GM19397 (cell line): ENCODE measurements around the gene GCAT.
A peak's percentile ranks its signal among the peaks of the same experiment; 100 is the strongest.

Source experiments
- ATAC-seq: cut with Tn5 transposase; IDR thresholded peaks from one replicate; pipeline ENCODE4 v1.9.1; 2021; ENCODE audit warnings: mild to moderate bottlenecking, moderate library complexity; ENCODE audit not compliant: unreplicated experiment

GCAT gene

DNA sequence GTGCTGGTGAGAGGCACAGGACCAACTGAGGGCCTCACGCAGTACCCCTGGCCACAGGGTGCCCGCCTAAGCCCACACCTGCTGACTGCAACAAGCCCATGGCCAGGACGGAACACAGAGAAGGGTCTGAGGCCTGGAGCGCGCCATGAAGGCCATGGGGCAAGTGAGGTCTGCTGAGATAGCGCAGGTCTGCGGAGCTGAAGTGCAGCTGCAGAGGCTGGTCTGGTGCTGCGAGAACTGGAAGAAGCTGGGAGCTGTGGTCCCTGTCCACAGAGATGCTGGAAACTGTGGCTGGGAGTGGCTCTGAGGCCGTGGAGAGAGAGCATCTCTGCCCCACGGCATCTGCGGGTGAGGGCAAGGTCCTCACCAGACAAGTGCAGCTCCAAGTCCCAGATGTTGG is 23.7 kb downstream of the GCAT start:
- ATAC-seq, result no peak

DNA sequence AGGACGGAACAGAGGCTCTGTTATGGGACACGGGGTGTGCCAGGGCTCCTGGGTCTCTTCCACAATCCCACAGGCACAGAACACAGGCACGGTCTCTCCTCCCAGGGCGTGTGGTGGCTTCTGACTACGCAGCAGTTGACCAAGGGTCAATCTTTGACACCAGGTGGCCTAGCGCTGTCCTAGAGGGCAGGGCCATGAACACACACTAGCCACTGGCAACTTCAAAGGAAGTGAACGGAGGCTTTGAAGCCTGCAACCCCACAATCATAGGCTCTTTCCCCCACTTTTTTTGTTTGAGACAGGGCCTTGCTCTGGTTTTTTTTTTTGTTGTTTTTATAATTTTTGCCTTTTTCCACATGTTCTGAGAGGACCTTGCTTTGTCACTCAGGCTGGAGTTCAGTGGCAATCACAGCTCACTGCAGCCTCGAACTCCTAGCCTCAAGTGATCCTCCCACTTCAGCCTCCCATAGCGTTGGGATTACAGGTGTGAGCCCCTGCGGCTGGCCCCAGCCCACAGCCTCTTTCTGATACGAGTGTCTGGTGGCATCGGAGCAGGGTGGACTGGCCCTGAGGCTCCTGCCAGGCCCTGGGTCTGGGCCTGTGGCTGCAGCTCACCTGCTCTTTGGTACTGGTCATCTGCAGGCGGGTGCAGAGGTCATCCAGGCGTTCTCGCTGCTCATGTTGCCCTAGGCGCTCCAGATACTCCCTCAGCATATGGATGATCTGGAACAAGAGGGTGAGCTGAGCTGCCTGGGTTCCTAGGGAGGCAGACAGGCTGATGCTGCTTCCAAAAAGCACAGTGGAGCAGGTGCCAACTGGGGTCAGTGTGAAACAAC is 24.5 kb downstream of the GCAT start:
- ATAC-seq, result no peak

DNA sequence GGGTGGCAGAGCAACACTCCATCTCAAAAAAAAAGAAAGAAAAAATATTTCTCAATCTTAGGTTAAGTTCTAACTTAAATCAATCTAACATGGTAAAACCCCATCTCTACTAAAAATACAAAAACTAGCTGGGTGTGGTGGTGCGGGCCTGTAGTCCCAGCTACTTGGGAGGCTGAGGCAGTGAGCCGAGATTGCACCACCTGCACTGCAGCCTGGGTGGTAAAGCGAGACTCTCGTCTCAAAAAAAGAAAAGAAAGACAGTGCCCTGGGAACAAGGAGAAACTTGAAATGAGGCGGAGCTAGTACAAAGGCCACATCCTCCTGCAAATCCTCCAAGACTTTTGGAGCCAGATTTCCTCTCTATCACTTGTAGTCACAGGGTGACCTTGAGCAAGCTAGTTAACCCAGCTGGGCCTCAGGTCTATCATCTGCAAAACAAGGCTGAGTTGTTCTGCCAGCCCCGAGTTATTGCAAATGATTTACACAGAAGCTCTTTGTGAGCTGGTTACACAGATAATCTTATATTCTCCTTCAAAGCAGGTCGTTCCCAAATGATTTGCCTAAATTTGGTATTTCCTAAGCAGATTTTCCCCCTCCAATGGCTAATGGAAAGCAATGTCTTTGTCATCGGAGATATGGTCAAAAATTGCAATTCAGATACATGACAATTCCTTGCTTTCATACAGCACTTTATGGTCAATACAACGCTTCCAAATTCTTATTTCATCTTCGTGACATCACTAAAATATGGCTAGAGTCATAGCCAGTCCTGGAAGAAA is 34.5 kb downstream of the GCAT start:
- no peak for ATAC-seq

DNA sequence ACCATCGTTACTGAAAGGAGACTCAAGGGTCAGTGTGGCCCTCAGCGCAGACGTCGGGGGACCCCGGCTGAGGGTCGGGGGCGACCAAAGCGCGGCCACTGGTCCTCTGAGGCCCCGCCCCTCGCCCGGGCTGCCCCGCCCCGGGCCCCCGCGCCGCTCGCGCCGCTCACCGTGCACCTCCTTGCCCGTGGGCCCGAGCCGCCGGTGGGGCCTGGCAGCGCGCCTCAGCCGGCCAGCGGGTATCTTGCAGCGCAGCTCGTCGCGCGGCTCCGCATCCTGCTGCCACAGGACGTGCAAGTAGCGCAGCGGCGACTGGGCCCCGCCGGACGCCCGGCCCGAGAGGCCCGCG is 36.0 kb downstream of the GCAT start:
- peak; percentile 51 for ATAC-seq

DNA sequence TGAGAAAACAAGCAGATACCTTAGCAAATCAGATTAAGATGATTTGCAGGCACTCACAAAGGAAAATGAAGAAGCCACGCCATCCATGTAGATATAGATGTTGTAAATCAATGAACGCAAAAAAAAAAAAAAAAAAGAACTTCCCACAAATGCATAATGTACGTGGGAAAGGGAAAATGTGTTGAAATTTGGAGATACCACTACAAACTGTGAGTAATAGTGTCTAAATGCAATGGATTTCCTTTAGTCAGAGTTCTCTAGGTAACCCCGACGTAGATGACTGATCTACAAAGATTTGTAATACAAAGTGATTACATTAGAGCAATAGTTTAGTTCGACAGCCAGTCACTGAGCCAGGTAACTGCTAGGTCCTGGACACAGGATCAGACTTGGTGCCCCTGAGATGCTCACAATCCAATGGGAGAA is 37.2 kb downstream of the GCAT start:
- ATAC-seq, result no peak

DNA sequence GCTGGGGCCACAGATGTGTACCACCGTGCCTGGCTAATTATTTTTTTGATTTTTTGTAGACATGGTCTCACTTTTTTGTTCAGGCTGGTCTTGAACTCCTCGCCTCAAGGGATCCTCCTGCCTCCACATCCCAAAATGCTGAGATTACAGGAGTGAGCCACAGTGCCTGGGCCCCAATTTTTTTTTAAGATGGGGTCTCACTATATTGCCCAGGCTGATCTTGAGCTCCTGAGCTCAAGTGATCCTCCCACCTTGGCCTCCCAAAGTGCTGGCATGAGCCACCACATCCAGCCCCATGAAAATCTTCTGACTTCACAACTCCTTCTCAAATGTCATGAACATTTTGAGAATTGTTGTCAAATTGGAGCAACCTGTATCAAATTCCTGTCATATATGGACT is 38.7 kb downstream of the GCAT start:
- ATAC-seq, result no peak

DNA sequence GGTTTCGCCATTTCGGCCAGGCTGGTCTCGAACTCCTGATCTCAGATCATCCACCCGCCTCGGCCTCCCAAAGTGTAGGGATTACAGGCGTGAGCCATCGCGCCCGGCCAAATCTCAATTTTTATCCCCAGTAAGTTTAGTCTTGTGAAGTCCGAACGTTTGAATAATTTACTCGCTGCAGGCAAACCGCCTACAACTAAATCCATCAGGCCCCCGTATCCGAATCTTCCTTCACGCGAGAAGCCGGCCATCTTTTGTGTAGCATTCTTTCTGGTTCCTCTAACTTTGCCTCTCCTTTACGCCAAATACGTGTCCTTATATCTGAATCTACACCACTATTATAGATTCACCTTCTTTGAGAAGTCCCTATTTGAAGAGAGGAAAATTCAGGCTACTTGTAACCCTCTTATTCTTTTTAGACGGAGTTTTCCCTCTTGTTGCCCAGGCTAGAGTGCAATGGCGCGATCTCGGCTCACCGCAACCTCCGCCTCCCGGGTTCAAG is 40.9 kb downstream of the GCAT start:
- ATAC-seq, result no peak

DNA sequence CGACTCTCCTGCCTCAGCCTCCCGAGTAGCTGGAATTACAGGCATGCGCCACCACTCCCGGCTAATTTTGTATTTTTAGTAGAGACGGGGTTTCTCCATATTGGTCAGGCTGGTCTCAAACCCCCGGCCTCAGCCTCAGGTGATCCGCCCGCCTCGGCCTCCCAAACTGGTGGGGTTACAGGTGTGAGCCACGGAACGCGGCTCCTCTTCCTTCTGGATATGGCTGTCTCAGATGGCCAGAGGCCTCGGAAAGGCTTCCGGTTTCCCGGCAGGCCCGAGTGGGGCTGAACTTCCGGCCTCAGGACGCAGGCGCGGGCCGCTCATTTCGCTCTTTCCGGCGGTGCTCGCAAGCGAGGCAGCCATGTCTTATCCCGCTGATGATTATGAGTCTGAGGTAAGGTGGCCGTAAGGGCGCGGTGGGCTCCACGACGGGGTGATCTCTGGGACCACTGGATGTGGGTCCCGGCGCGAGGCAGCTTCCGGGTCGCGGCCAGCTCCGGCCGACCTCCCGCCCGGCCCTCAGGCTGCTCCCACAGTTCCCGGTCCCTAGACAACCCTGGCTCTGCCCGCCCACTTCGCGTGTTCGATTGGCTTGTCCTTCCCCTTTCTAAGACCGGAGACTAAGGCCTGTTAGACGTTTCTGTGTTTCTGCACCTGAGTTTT is 41.5 kb downstream of the GCAT start, which contains the start of gene EIF3L:
EIF3L (plus strand) TSS at position 331 of the 663 bp plus-strand sequence; CDS start at position 362, 31 bp downstream.
- ATAC-seq, result peak; percentile 58

DNA sequence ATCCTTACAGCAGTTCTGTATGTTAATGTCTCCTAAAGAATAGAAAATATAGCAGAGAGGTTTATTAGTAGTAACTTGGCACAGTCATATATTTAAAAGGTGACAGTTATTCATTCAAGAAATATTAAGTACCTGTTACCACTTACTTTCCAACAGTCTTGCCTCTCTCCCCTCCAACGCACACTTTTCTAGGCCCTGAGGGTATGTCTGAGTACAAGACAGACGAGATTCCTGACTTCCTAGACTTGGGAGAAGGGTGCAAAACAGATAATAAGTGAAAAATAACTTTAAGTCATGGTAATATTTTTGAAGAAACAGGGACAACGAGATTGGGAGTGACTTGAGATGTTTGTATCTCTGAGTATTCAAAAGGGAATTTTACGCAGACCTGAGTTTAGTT is 43.1 kb downstream of the GCAT start:
- ATAC-seq, result no peak

DNA sequence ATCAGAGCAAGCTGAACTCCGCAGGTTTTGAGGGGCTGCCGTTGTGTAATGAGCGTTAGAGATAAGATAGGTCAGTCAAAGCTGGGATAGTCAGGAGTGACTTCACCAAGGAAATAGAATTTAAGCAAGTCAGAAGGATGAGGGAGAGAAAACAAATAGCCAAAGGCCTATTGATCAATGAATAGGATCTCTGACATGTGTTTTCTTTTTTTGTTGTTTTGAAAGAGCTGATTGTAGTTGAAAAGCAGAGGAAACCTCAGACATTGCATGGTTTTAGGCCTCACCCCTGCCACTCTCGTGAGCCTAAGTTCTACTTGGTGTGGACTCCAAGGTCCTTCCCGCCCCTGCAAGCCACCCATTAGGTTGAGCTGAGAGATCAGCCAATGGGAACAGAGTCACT is 44.7 kb downstream of the GCAT start:
- no peak for ATAC-seq

DNA sequence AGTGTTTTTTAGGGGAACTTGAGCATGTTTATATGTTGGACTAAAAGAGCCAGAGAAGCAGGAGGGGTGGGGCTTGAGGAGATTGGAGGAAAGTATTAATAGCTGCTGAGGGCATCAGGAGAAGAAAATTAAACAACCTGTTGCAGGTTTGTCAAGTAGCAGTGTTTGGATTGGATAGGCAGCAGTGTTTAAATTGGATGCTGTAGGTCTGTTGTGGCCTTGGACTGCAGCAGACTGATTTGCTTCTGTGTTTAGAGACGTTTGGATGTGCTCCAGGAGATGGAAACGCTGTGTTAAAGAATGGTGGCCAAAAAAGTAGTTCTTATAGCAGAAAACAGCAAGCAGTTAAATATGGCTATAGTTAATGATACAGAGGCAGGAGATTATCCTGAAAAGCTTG is 47.2 kb downstream of the GCAT start:
- no peak for ATAC-seq

DNA sequence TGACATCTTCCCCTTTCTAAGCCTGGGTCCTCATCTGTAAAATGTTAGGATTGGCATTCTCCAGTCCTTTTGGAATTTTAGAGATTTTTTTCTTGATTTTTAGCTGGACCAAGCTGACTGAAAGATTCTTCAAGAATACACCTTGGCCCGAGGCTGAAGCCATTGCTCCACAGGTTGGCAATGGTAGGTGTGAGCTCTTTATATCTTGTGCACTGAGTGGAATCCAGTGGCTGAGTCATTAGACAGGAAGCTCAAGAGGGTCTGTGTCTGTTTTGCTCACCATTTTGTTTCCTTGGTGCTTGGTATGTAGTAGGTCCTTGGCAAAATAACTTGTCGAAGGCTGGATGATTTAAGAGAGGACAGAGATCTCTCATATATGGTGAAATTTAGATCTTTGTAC is 47.7 kb downstream of the GCAT start:
- no peak for ATAC-seq

DNA sequence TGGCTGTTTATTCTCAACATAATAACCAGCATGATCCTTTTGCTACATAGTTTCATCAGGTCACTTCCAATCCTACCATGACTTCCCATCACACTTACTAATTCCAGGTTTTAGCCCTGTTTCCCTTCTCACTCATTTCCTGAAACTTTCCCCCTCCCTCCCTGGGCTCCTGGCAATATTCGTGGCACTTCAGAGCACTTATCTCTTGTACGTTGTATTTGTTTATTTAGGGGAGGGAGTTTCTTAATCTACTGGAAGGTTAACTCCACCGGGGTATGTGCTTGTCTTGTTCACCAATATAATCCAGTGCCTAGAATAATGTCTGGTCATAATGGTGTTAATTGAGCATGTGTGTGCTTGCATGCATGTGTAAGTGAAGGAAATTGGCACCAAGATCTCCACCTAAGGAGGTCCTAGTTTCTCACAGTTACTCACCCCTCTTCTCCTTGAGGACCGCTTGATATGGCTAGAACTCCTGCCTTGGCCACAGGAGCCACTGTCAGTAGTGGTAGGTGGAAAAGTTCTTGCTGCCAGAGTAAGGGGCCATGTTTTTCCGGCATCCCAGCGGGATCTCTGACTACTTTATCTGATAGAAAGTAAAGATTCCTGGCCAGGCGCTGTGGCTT is 53.2 kb downstream of the GCAT start:
- no peak for ATAC-seq

DNA sequence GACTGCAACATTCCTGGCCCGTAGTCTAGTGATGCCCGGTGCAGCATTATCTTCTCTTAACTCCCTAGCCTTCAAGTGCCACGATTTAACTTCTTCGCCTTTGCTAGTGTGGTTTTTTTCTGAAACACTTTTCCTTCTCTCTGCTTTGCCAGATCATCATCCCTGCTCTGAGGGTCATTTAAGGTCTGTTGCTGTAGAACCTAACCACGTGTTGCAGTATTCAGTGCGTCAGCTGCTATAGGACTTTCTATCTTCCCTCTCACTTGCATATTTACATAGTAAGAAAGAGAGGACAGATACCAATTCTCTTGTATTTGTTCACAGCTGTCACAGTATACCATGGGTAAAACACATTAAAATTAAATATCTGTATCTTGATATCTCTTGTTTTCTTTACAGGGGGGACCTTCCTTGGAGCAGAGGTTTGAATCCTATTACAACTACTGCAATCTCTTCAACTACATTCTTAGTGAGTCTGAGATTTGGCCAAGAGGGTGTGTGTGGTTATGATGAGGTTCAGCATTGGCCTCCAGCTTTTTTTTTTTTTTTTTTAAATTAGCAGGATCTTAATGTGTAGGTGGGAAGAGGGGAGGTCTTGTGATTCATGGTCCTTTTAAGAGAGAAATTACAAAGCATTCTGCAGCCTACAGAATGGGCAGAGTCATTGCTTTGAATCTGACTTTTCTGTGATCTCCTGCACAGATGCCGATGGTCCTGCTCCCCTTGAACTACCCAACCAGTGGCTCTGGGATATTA is 55.0 kb downstream of the GCAT start:
- ATAC-seq, result no peak

DNA sequence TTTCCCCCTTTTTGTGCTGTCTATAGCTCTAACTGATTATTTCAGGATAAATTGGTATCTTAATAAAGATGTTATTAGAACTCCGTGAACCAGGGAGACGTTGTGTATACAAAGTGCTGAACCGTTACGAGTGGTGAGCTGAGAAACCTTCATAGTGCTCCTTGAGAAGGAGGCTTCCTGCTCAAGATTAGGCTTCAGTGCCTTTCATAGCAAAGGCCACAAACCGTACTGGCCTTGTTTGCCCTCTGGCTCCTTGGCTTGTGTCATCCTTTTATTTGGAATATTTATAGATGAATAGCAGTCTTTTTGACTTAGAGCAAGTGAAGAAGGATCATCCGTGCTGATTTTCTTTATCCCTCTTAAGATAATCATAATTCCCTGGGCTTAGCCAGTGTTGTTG is 57.8 kb downstream of the GCAT start:
- ATAC-seq, result no peak
